K562 (cell line): ENCODE data around the gene RDH5. TPM values are rescaled to one million over a fixed set of nuclear protein-coding genes. Genes with fewer than 3 reads are reported as not detected.

Source experiments
- ATAC-seq: fragments of 200-7000 bp; cut with Tn5 transposase; 3 replicates; pipeline ENCODE4 v1.9.1; 2020; ENCODE audit warnings: moderate library complexity
- BruUV-seq: library from RNA; stranded (reverse); fragments of 400-500 nt; replicated peaks from 2 replicates; lab custom pipeline; 2021; lab: Mats Ljungman, UMichigan
- CTCF ChIA-PET: fragments of 300-600 bp; formaldehyde crosslinking; extraction: SDS; loops from one replicate; lab custom pipeline; 2021; ENCODE audit warnings: low intra/inter-chr PET ratio; lab: Yijun Ruan, JAX
- POLR2A ChIA-PET: fragments of 300-600, 350-650 bp; sonication (Branson Sonifier 250); formaldehyde crosslinking; extraction: SDS; loops from one replicate; lab custom pipeline; 2021; ENCODE audit warnings: antibody characterized with exemption, inconsistent platforms; lab: Yijun Ruan, JAX
- DNase-seq, 4 experiments: peaks; one replicate each; pipeline versions ENCODE4 v3.0.0 to v3.0.0-alpha.2; 2011 to 2018; ENCODE audit warnings: low spot score in 3 of 4, mixed read lengths in 3 of 4; ENCODE audit errors: extremely low read depth in 1 of 4
- FAIRE-seq: peaks from 2 replicates; lab custom pipeline; 2011; peaks lifted over from hg19 to GRCh38; lab: Jason Lieb, UNC
- H2AFZ ChIP-seq: 2 replicates; pipeline ENCODE4 v1.6.0; 2011; ENCODE audit warnings: low read depth, low read length, control low read depth, inconsistent platforms
- H3K27ac ChIP-seq: fragments of 200-600 bp; 3 replicates; pipeline ENCODE4 v1.8.0; 2011; ENCODE audit warnings: low read depth, mild to moderate bottlenecking, control low read depth, inconsistent platforms, low read length, moderate library complexity, mixed read lengths; ENCODE audit errors: extremely low read depth
- H3K27me3 ChIP-seq, 2 experiments: fragments of 300-600 bp in 1 of 2; 2 replicates in 1 of 2; 3 replicates in 1 of 2; pipeline versions ENCODE4 v1.6.0 to v1.8.0; 2011; ENCODE audit warnings: inconsistent platforms in 2 of 2, low read length in 2 of 2, mild to moderate bottlenecking in 1 of 2, mixed read lengths in 1 of 2, moderate library complexity in 1 of 2; ENCODE audit not compliant: control insufficient read depth in 2 of 2, insufficient read depth in 2 of 2
- H3K36me3 ChIP-seq: fragments of 300-600 bp; 3 replicates; pipeline ENCODE4 v1.8.0; 2011; ENCODE audit warnings: mild to moderate bottlenecking, low read length, inconsistent platforms; ENCODE audit not compliant: control insufficient read depth, insufficient read depth
- H3K4me1 ChIP-seq, 2 experiments: fragments of 200-600 bp in 1 of 2; replicated peaks in 1 of 2; 2 replicates in 1 of 2; 3 replicates in 1 of 2; pipeline versions ENCODE4 v1.5.1 to v1.8.0; 2011; ENCODE audit warnings: inconsistent platforms in 2 of 2, low read length in 2 of 2, mild to moderate bottlenecking in 1 of 2, mixed read lengths in 1 of 2, moderate library complexity in 1 of 2; ENCODE audit not compliant: control insufficient read depth in 2 of 2, insufficient read depth in 2 of 2
- H3K4me2 ChIP-seq: 2 replicates; pipeline ENCODE4 v1.6.1; 2011; ENCODE audit warnings: low read length, control low read depth, inconsistent platforms, mixed read lengths; ENCODE audit not compliant: insufficient read depth
- H3K4me3 ChIP-seq: fragments of 200-600 bp; sonication (generic), shearing (Covaris generic); 2 replicates; pipeline ENCODE4 v1.5.1; 2016; ENCODE audit warnings: control low read depth, inconsistent platforms
- H3K79me2 ChIP-seq: fragments of 200-600 bp; 3 replicates; pipeline ENCODE4 v1.8.0; 2011; ENCODE audit warnings: low read length, inconsistent platforms; ENCODE audit not compliant: control insufficient read depth, insufficient read depth
- H3K9ac ChIP-seq, 2 experiments: 2 replicates each; pipeline versions ENCODE4 v1.6.0 to v1.6.1; 2011; ENCODE audit warnings: low read depth in 2 of 2, low read length in 2 of 2, control low read depth in 1 of 2, inconsistent platforms in 1 of 2, mild to moderate bottlenecking in 1 of 2, mixed read lengths in 1 of 2; ENCODE audit not compliant: insufficient read depth in 1 of 2
- H3K9me1 ChIP-seq: one replicate; pipeline ENCODE4 v1.6.0; 2011; ENCODE audit warnings: inconsistent platforms, mild to moderate bottlenecking, low read length, moderate library complexity; ENCODE audit not compliant: control insufficient read depth, insufficient read depth
- H3K9me3 ChIP-seq: replicated peaks from 2 replicates; pipeline ENCODE4 v1.5.1; 2011; ENCODE audit warnings: low read depth, low read length, inconsistent platforms; ENCODE audit not compliant: control insufficient read depth, insufficient read depth
- H4K20me1 ChIP-seq: replicated peaks from 2 replicates; pipeline ENCODE4 v1.6.1; 2011; ENCODE audit warnings: low read length, inconsistent platforms, mixed read lengths; ENCODE audit not compliant: control insufficient read depth, insufficient read depth
- CBFA2T2 ChIP-seq: fragments of 450-650 bp; conservative IDR thresholded peaks from 2 replicates; pipeline ENCODE4 v1.6.1; 2017; ENCODE audit warnings: mild to moderate bottlenecking
- CTCF ChIP-seq, 3 experiments: IDR thresholded peaks in 2 of 3; conservative IDR thresholded peaks in 1 of 3; 2 replicates each; pipeline ENCODE4 v1.5.1; 2011 to 2012; ENCODE audit warnings: low read length in 3 of 3, mild to moderate bottlenecking in 3 of 3, control low read depth in 2 of 3, improper control_type of control experiment in 1 of 3, inconsistent platforms in 1 of 3, low read depth in 1 of 3, mixed read lengths in 1 of 3, moderate library complexity in 1 of 3; ENCODE audit not compliant: insufficient read depth in 2 of 3
- ESRRA ChIP-seq: fragments of 450-650 bp; IDR thresholded peaks from 2 replicates; pipeline ENCODE4 v1.6.1; 2014; ENCODE audit warnings: low read depth, mild to moderate bottlenecking, moderate library complexity, borderline replicate concordance
- GABPB2 ChIP-seq: fragments of 250-450 bp; sonication (Bioruptor Pico); conservative IDR thresholded peaks from 2 replicates; pipeline ENCODE4 v1.5.1; 2021; ENCODE audit warnings: mild to moderate bottlenecking
- GATAD2A ChIP-seq: fragments of 450-650 bp; IDR thresholded peaks from 2 replicates; pipeline ENCODE4 v1.6.1; 2017
- MCM5 ChIP-seq: fragments of 450-650 bp; IDR thresholded peaks from 2 replicates; pipeline ENCODE4 v1.6.1; 2016; ENCODE audit warnings: low read depth
- MIER1 ChIP-seq: fragments of 450-650 bp; IDR thresholded peaks from 2 replicates; pipeline ENCODE4 v1.6.1; 2016; ENCODE audit warnings: antibody characterized with exemption, mild to moderate bottlenecking, low read depth
- RBM17 ChIP-seq: fragments of 200-400 bp; formaldehyde crosslinking; IDR thresholded peaks from 2 replicates; pipeline ENCODE4 v1.6.1; 2017; ENCODE audit warnings: low read depth, mild to moderate bottlenecking, low read length, borderline replicate concordance
- SFPQ ChIP-seq: fragments of 200-400 bp; formaldehyde crosslinking; IDR thresholded peaks from 2 replicates; pipeline ENCODE4 v1.6.1; 2017; ENCODE audit warnings: mild to moderate bottlenecking, low read depth, low read length, moderate library complexity
- SRSF7 ChIP-seq: fragments of 200-400 bp; formaldehyde crosslinking; optimal IDR thresholded peaks from 2 replicates; pipeline ENCODE3; 2017; ENCODE audit warnings: mild to moderate bottlenecking, low read depth, low read length
- TFE3 ChIP-seq: fragments of 450-650 bp; formaldehyde crosslinking; IDR thresholded peaks from 2 replicates; pipeline ENCODE4 v1.4.0; 2020; ENCODE audit warnings: mild to moderate bottlenecking, mixed read lengths
- ZBTB8A ChIP-seq: fragments of 450-650 bp; IDR thresholded peaks from 2 replicates; pipeline ENCODE4 v1.6.1; 2018; ENCODE audit warnings: mild to moderate bottlenecking, moderate library complexity; ENCODE audit not compliant: partially characterized antibody
- ZNF23 ChIP-seq: fragments of 250-450 bp; sonication (Bioruptor Pico); IDR thresholded peaks from 2 replicates; pipeline ENCODE4 v1.4.0; 2020; ENCODE audit warnings: mild to moderate bottlenecking
- WGBS: fragments of 100-300 bp; shearing (Covaris generic); methylation state at CpG from one replicate; pipeline ENCODE4 v1.1.6; 2016; ENCODE audit warnings: low coverage, mixed read lengths; ENCODE audit not compliant: insufficient coverage; ENCODE audit errors: missing lambda C conversion rate; 5-methylcytosine and 5-hydroxymethylcytosine counted together
- in situ Hi-C: fragments of 300-500 bp; cut with MboI; formaldehyde crosslinking; loops from 4 replicates; pipeline ENCODE4 v1.15.0; 2018; ENCODE audit warnings: inconsistent platforms, mixed read lengths
- intact Hi-C: fragments of 100-400 bp; cut with micrococcal nuclease; formaldehyde crosslinking; loops from 2 replicates; pipeline ENCODE4 v1.14.2; 2022
- polyA plus RNA-seq, 8 experiments: library from polyadenylated mRNA; depleted of rRNA in 4 of 8; stranded (reverse) in 5 of 8; unstranded in 3 of 8; fragments of >200 nt; fragmentation: Nextera tagmentation in 2 of 8; fragmentation: Illumina TruSeq in 1 of 8; extraction: Ambion mirVana in 2 of 8; extraction: Trizol in 1 of 8; gene quantifications; 2 replicates each; pipeline versions ENCODE4 v1.2.1 to v1.2.3, GENCODE V29; 2011 to 2014; ENCODE audit warnings: inconsistent platforms in 1 of 8, missing spikeins in 1 of 8
- total RNA-seq, 7 experiments: library from RNA; depleted of rRNA in 6 of 7; stranded (reverse); fragments of >200 nt in 6 of 7; fragmentation: Illumina TruSeq in 2 of 7; extraction: Trizol in 2 of 7; gene quantifications; 2 replicates each; pipeline versions ENCODE4 v1.2.1 to v1.2.3, GENCODE V29; 2011 to 2021; ENCODE audit warnings: low replicate concordance in 1 of 7

Gene RDH5
- total and polyA plus RNA-seq, 9 of the 15 experiments (the other 6 are each of a cell fraction or from before 2014, with no cell fraction given) = 0.28 to 2.0 (median 1.1) TPM; not detected in 1

DNA sequence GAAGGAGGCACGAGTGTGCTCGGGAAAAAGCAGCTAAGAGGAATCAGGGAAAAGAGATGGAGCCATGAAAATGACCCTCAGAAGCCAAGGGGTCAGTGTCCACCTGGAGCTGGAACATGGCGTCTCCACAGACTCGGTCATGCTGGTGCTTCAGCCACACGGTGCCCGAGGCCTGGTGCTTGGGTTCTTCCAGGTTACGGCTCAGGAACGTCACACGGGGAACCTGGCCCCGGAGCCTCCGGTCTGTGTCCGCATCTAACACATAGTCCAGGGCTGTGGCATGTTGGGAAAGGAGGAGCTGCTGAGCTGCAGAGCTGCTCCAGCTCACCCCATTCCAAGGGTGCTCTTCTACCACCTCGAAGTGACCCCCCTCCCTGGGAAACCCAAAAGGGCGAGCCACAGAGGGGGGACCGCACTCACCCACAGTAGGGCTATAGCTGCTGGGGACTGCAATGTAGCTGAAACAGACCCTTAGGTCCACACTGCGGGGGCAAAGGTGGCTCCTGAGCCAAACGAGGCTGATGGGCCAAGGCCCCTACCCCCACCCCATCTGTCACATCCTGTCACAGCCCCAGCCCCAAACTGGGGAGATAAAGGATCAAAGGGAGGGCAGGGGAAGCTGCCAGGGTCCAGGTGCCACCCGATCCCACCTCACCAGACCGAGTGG lies 23.3 kb upstream of the RDH5 start:
- DNase-seq (no peak), ATAC-seq (no peak), FAIRE-seq (no peak)
- H3K79me2 ChIP-seq = no peaks in the 10 kb centered on the region
- no peak overlapping the region for H3K4me3 ChIP-seq
- CTCF ChIA-PET = no interaction called here
- 0 out of 2 replicates have a peak overlapping the region, but pooled peaks have one; percentile 14 for H3K4me2 ChIP-seq
- BruUV-seq = no TSS peak
- WGBS = 6% methylated on average over 12 of the region's 19 CpGs
- no peaks in the 10 kb centered on the region for H3K9me1 ChIP-seq
- no peak overlapping the region for H3K27ac ChIP-seq
- H3K27me3 ChIP-seq = peaks cover 20 to 70% of the 10 kb centered on the region in 2 experiments; a peak in 4 of 5 replicates
- no peaks in the 10 kb centered on the region for H3K9me3 ChIP-seq
- H3K4me1 ChIP-seq = peaks cover 0 to 18% of the 10 kb centered on the region in 2 experiments; a peak in 2 of 5 replicates
- POLR2A ChIA-PET = interaction anchor here (0.9 to 2.0 kb wide), 3 partner anchors 9 to 30 kb away, joined by 3 to 9 read pairs (median 9); no protein-coding TSS in a partner anchor
- in situ Hi-C loops = no loop called here
- no peak overlapping the region for H2AFZ ChIP-seq
- H3K9ac ChIP-seq = peak overlapping the region in 1 of 2 experiments; percentile 73; a peak in 1 of 4 replicates
- no peaks in the 10 kb centered on the region for H3K36me3 ChIP-seq
- TF ChIP-seq ESRRA = no peak
- TF ChIP-seq SRSF7 = no peak
- no peak for TF ChIP-seq GABPB2 (CRISPR knock-in tag)
- TF ChIP-seq CTCF (IDR thresholded peaks at IDR 0.05 in 2 of 3, conservative IDR thresholded peaks at IDR 0.05 in 1 of 3; ENCODE audit: insufficient read depth in 2 of 3, low read depth in 1 of 3, low read length in 3 of 3) = no peak
- no peak for TF ChIP-seq MCM5
- TF ChIP-seq MIER1 = no peak
- no peak for TF ChIP-seq SFPQ
- no peak for TF ChIP-seq CBFA2T2
- TF ChIP-seq ZBTB8A = no peak
- TF ChIP-seq TFE3 (CRISPR knock-in tag) = no peak
- no peak for TF ChIP-seq RBM17
- TF ChIP-seq ZNF23 (CRISPR knock-in tag) = no peak
- TF ChIP-seq GATAD2A = no peak
- TF ChIP-seq, all 486 proteins: peak for 0
- intact Hi-C loops = no loop called here
- no peaks in the 10 kb centered on the region; the same call in 1 of the 2 replicates for H4K20me1 ChIP-seq
